ENCODE measurements around the gene PTPRM. TPM values are rescaled to one million over a fixed set of nuclear protein-coding genes. Genes with fewer than 3 reads are reported as not detected.

PTPRM gene
- total RNA-seq, 1 experiment from 2014 or later = not detected

GRCh38 chr18:8020132-8020846, 453.2 kb downstream of the PTPRM start:
- Histone ChIP-seq H3K4me3 (ENCODE audit: low read depth, low read length, poor library complexity, severe bottlenecking) (no peak overlapping the region), H3K27me3 (replicated peaks; ENCODE audit: insufficient read depth, low read depth, low read length, poor library complexity) (no peaks in the 10 kb centered on the region), H3K27ac (ENCODE audit: low read depth, low read length, poor library complexity, severe bottlenecking) (no peak overlapping the region), H3K4me1 (ENCODE audit: insufficient read depth, low read length, poor library complexity, severe bottlenecking) (no peaks in the 10 kb centered on the region), H3K9me3 (ENCODE audit: low read depth, low read length, poor library complexity, severe bottlenecking) (no peaks in the 10 kb centered on the region), H3K36me3 (ENCODE audit: insufficient read depth, low read length, poor library complexity, severe bottlenecking) (no peaks in the 10 kb centered on the region)
- CTCF ChIA-PET = no interaction called here
- no peak for DNase-seq (ENCODE audit: low spot score)
- intact Hi-C loops (cut with micrococcal nuclease; ENCODE audit: unreplicated experiment) = no loop called here
- no peak for TF ChIP-seq EZH2 (IDR thresholded peaks at IDR 0.05; ENCODE audit: borderline replicate concordance, low read depth, low read length, poor library complexity, severe bottlenecking)
- no peak for TF ChIP-seq CTCF (conservative IDR thresholded peaks at IDR 0.05; ENCODE audit: low read depth, low read length)
- no TSS peak for BruUV-seq (replicated peaks)
- POLR2A ChIA-PET (ENCODE audit: low non-redundant PET) = no interaction called here

GRCh38 chr18:8029061-8029460, 461.9 kb downstream of the PTPRM start:
- Histone ChIP-seq H3K27ac (ENCODE audit: low read depth, low read length, poor library complexity, severe bottlenecking) (no peak overlapping the region), H3K9me3 (ENCODE audit: low read depth, low read length, poor library complexity, severe bottlenecking) (peaks cover 3% of the 10 kb centered on the region), H3K4me1 (ENCODE audit: insufficient read depth, low read length, poor library complexity, severe bottlenecking) (no peaks in the 10 kb centered on the region), H3K4me3 (ENCODE audit: low read depth, low read length, poor library complexity, severe bottlenecking) (no peak overlapping the region), H3K27me3 (replicated peaks; ENCODE audit: insufficient read depth, low read depth, low read length, poor library complexity) (no peaks in the 10 kb centered on the region), H3K36me3 (ENCODE audit: insufficient read depth, low read length, poor library complexity, severe bottlenecking) (no peaks in the 10 kb centered on the region)
- DNase-seq (ENCODE audit: low spot score) = no peak
- intact Hi-C loops (cut with micrococcal nuclease; ENCODE audit: unreplicated experiment) = no loop called here
- no TSS peak for BruUV-seq (replicated peaks)
- no peak for TF ChIP-seq CTCF (conservative IDR thresholded peaks at IDR 0.05; ENCODE audit: low read depth, low read length)
- TF ChIP-seq EZH2 (IDR thresholded peaks at IDR 0.05; ENCODE audit: borderline replicate concordance, low read depth, low read length, poor library complexity, severe bottlenecking) = no peak
- ChIA-PET CTCF (no interaction called here), POLR2A (ENCODE audit: low non-redundant PET) (no interaction called here)

GRCh38 chr18:8029731-8030130, 462.6 kb downstream of the PTPRM start:
- Histone ChIP-seq H3K4me1 (ENCODE audit: insufficient read depth, low read length, poor library complexity, severe bottlenecking) (no peaks in the 10 kb centered on the region), H3K4me3 (ENCODE audit: low read depth, low read length, poor library complexity, severe bottlenecking) (no peak overlapping the region), H3K27me3 (replicated peaks; ENCODE audit: insufficient read depth, low read depth, low read length, poor library complexity) (no peaks in the 10 kb centered on the region), H3K27ac (ENCODE audit: low read depth, low read length, poor library complexity, severe bottlenecking) (no peak overlapping the region), H3K9me3 (ENCODE audit: low read depth, low read length, poor library complexity, severe bottlenecking) (peaks cover 3% of the 10 kb centered on the region), H3K36me3 (ENCODE audit: insufficient read depth, low read length, poor library complexity, severe bottlenecking) (no peaks in the 10 kb centered on the region)
- ChIA-PET POLR2A (ENCODE audit: low non-redundant PET) (no interaction called here), CTCF (no interaction called here)
- BruUV-seq (replicated peaks) = no TSS peak
- no peak for DNase-seq (ENCODE audit: low spot score)
- intact Hi-C loops (cut with micrococcal nuclease; ENCODE audit: unreplicated experiment) = no loop called here
- no peak for TF ChIP-seq CTCF (conservative IDR thresholded peaks at IDR 0.05; ENCODE audit: low read depth, low read length)
